Stomach (tissue), 9 donors: ENCODE data around the gene AK2. TPM values are rescaled to one million over a fixed set of nuclear protein-coding genes. Genes with fewer than 3 reads are reported as not detected.
"Not testable (repeated sequence)": the region's sequence is repeated elsewhere in the genome, so short reads cannot be mapped to it uniquely, and the experiment has no call there.

Experiments
- DNase-seq, 2 donors: peaks; one replicate each; pipeline versions ENCODE4 v3.0.0 to v3.0.0-alpha.2; 2013 to 2019
- H3K27ac ChIP-seq, 5 donors: fragments of 200-600 bp in 4 of 5; sonication (generic) in 4 of 5; one replicate each; pipeline ENCODE4 v1.5.1; 2013 to 2019; ENCODE audit warnings: mild to moderate bottlenecking in 1 of 5, moderate library complexity in 1 of 5
- H3K27me3 ChIP-seq, 3 donors: fragments of 200-600 bp; sonication (generic); one replicate each; pipeline ENCODE4 v1.5.1; 2017 to 2019; ENCODE audit warnings: mixed run types in 1 of 3
- H3K36me3 ChIP-seq, 4 donors: fragments of 200-600 bp; sonication (generic); 1 replicate in 3 of 4; 2 replicates in 1 of 4; pipeline ENCODE4 v1.5.1; 2016 to 2019
- H3K4me1 ChIP-seq, 4 donors: fragments of 200-600 bp; sonication (generic); one replicate each; pipeline ENCODE4 v1.5.1; 2016 to 2019
- H3K4me3 ChIP-seq, 4 donors: fragments of 200-600 bp; sonication (generic) in 3 of 4; one replicate each; pipeline ENCODE4 v1.5.1; 2016 to 2019; ENCODE audit warnings: mild to moderate bottlenecking in 1 of 4
- H3K9me3 ChIP-seq, 4 donors: fragments of 200-600 bp; sonication (generic); one replicate each; pipeline ENCODE4 v1.5.1; 2016 to 2019
- CTCF ChIP-seq, 7 experiments: fragments of 450-650 bp in 4 of 7; fragments of 200-600 bp in 3 of 7; sonication (generic) in 3 of 7; IDR thresholded peaks; one replicate each; pipeline ENCODE4 v1.5.1; 2016 to 2019; ENCODE audit warnings: antibody characterized with exemption in 7 of 7, control low read depth in 2 of 7, mild to moderate bottlenecking in 1 of 7
- EP300 ChIP-seq: sonication (generic); formaldehyde crosslinking; IDR thresholded peaks from one replicate; pipeline ENCODE4 v1.6.1; 2017; ENCODE audit warnings: antibody characterized with exemption
- POLR2A ChIP-seq, 4 donors: fragments of 450-650 bp; IDR thresholded peaks; one replicate each; pipeline ENCODE4 v1.6.1; 2016; ENCODE audit warnings: antibody characterized with exemption in 4 of 4, control low read depth in 2 of 4, mild to moderate bottlenecking in 1 of 4, moderate library complexity in 1 of 4
- POLR2AphosphoS5 ChIP-seq, 3 donors: sonication (generic); formaldehyde crosslinking; IDR thresholded peaks; one replicate each; pipeline ENCODE4 v1.6.1; 2016; ENCODE audit warnings: antibody characterized with exemption in 3 of 3
- WGBS, 5 donors: extraction: QIAGEN DNeasy Blood & Tissue Kit in 3 of 5; methylation state at CpG; one replicate each; pipeline versions ENCODE4 v1.1.5 to v1.1.7; 2013 to 2018; 5-methylcytosine and 5-hydroxymethylcytosine counted together
- intact Hi-C: fragments of 100-400 bp; cut with DNase I; formaldehyde crosslinking; loops from one replicate; pipeline ENCODE4 v1.15.1; 2023; ENCODE audit warnings: low total_unique reads
- polyA plus RNA-seq, 3 donors: library from polyadenylated mRNA; stranded (reverse); fragments of 200-250 nt; gene quantifications; one replicate each; pipeline ENCODE4 v1.2.3, GENCODE V29; 2013
- total RNA-seq, 5 donors: library from RNA; depleted of rRNA; stranded (reverse); fragments of >200 nt; gene quantifications; one replicate each; pipeline versions ENCODE4 v1.1.0 to v1.2.3, GENCODE V29; 2014 to 2016
- donor health status: healthy with polysubstance abuse.
- donor health status: Bipolar disorder and iron deficiency.
- donor health status: healthy.

AK2 gene
- total and polyA plus RNA-seq, 8 donors: 71.0 to 263 (median 115) TPM

GRCh38 chr1:32981003-32981901 lies 55.4 kb downstream of the AK2 start:
- WGBS, 5 donors: 10 to 31% (median 16%) methylated on average over 8 of the region's 8 CpGs
- no peak overlapping the region for H3K4me3 ChIP-seq
- peak; percentile 70 to 89 for DNase-seq
- no peaks in the 10 kb centered on the region for H3K36me3 ChIP-seq
- H3K4me1 ChIP-seq: peaks cover 14 to 34% (median 20%) of the 10 kb centered on the region in 4 donors
- H3K9me3 ChIP-seq: no peaks in the 10 kb centered on the region
- intact Hi-C loops: no loop called here
- peak overlapping the region; percentile 83 to 90 (median 87) for H3K27ac ChIP-seq
- H3K27me3 ChIP-seq: no peaks in the 10 kb centered on the region
- TF ChIP-seq POLR2A (IDR thresholded peaks at IDR 0.05): peak in 1 of 4 donors; percentile 26
- TF ChIP-seq CTCF (IDR thresholded peaks at IDR 0.05): no peak
- TF ChIP-seq POLR2AphosphoS5 (IDR thresholded peaks at IDR 0.05): peak; percentile 38 to 94 (median 90)
- no peak for TF ChIP-seq EP300

GRCh38 chr1:32980080-32980479 lies 56.6 kb downstream of the AK2 start:
- 88 to 96% (median 94%) methylated on average over 10 of the region's 10 CpGs for WGBS, 5 donors
- Histone ChIP-seq H3K4me1 (peaks cover 14 to 34% (median 20%) of the 10 kb centered on the region in 4 donors), H3K4me3 (no peak overlapping the region), H3K27ac (peak overlapping the region in 3 of 5 donors; percentile 84 to 90 (median 88)), H3K27me3 (no peaks in the 10 kb centered on the region), H3K9me3 (no peaks in the 10 kb centered on the region), H3K36me3 (no peaks in the 10 kb centered on the region)
- intact Hi-C loops: no loop called here
- no peak for TF ChIP-seq CTCF (IDR thresholded peaks at IDR 0.05)
- TF ChIP-seq POLR2A (IDR thresholded peaks at IDR 0.05): no peak
- no peak for TF ChIP-seq POLR2AphosphoS5 (IDR thresholded peaks at IDR 0.05)
- TF ChIP-seq EP300: no peak
- DNase-seq: no peak

- TF ChIP-seq POLR2A (IDR thresholded peaks at IDR 0.05) (no peak), POLR2AphosphoS5 (IDR thresholded peaks at IDR 0.05) (no peak), CTCF (IDR thresholded peaks at IDR 0.05) (no peak), EP300 (no peak)
- Histone ChIP-seq H3K27me3 (no peaks in the 10 kb centered on the region), H3K4me1 (peaks cover 14 to 27% (median 20%) of the 10 kb centered on the region in 4 donors), H3K36me3 (no peaks in the 10 kb centered on the region), H3K27ac (no peak overlapping the region), H3K9me3 (no peaks in the 10 kb centered on the region), H3K4me3 (no peak overlapping the region)
- WGBS, 5 donors: 91 to 96% (median 93%) methylated on average over 4 of the region's 4 CpGs
- intact Hi-C loops: no loop called here
- no peak for DNase-seq
These were observed 57.8 kb downstream of the AK2 start for GRCh38 chr1:32978854-32979253.

- TF ChIP-seq CTCF (IDR thresholded peaks at IDR 0.05): no peak
- TF ChIP-seq POLR2A (IDR thresholded peaks at IDR 0.05): no peak
- TF ChIP-seq EP300: no peak
- TF ChIP-seq POLR2AphosphoS5 (IDR thresholded peaks at IDR 0.05): no peak
- Histone ChIP-seq H3K27me3 (peaks cover 0 to 6% (median 4%) of the 10 kb centered on the region in 3 donors), H3K4me3 (no peak overlapping the region), H3K4me1 (peaks cover 14 to 34% (median 26%) of the 10 kb centered on the region in 4 donors), H3K36me3 (no peaks in the 10 kb centered on the region), H3K27ac (no peak overlapping the region), H3K9me3 (no peaks in the 10 kb centered on the region)
- WGBS, 5 donors: 74 to 84% (median 78%) methylated on average over 4 of the region's 4 CpGs
- no peak for DNase-seq
- intact Hi-C loops: no loop called here
These were observed 59.1 kb downstream of the AK2 start for GRCh38 chr1:32977546-32978087.

GRCh38 chr1:32975055-32975454 lies 61.6 kb downstream of the AK2 start:
- H3K4me3 ChIP-seq, H3K9me3 ChIP-seq, intact Hi-C loops, H3K27ac ChIP-seq, H3K36me3 ChIP-seq, DNase-seq: not testable (repeated sequence)
- peaks cover 0 to 11% (median 4%) of the 10 kb centered on the region in 3 donors for H3K27me3 ChIP-seq
- 87 to 99% (median 96%) methylated on average over 17 to 23 of the region's 30 CpGs; no CpG with 5 or more reads in 1 of the 5 donors for WGBS, 5 donors
- H3K4me1 ChIP-seq: peaks cover 0 to 14% (median 11%) of the 10 kb centered on the region in 4 donors

- DNase-seq, H3K36me3 ChIP-seq, H3K4me1 ChIP-seq, intact Hi-C loops, H3K9me3 ChIP-seq: not testable (repeated sequence)
- Histone ChIP-seq H3K27ac (peak overlapping the region in 1 of 5 donors; percentile 42), H3K27me3 (peaks cover 0 to 11% (median 4%) of the 10 kb centered on the region in 3 donors), H3K4me3 (peak overlapping the region in 2 of 4 donors; percentile 54 to 60)
- WGBS, 5 donors: 17 to 45% (median 35%) methylated on average over 2 to 4 of the region's 6 CpGs
These were observed 63.2 kb downstream of the AK2 start for GRCh38 chr1:32973458-32973857.
